GM21529 (cell line): ENCODE results near the gene PDE9A.

ENCODE experiments used
- ATAC-seq: cut with Tn5 transposase; IDR thresholded peaks from one replicate; pipeline ENCODE4 v1.9.1; 2021; ENCODE audit not compliant: unreplicated experiment

The PDE9A gene

DNA sequence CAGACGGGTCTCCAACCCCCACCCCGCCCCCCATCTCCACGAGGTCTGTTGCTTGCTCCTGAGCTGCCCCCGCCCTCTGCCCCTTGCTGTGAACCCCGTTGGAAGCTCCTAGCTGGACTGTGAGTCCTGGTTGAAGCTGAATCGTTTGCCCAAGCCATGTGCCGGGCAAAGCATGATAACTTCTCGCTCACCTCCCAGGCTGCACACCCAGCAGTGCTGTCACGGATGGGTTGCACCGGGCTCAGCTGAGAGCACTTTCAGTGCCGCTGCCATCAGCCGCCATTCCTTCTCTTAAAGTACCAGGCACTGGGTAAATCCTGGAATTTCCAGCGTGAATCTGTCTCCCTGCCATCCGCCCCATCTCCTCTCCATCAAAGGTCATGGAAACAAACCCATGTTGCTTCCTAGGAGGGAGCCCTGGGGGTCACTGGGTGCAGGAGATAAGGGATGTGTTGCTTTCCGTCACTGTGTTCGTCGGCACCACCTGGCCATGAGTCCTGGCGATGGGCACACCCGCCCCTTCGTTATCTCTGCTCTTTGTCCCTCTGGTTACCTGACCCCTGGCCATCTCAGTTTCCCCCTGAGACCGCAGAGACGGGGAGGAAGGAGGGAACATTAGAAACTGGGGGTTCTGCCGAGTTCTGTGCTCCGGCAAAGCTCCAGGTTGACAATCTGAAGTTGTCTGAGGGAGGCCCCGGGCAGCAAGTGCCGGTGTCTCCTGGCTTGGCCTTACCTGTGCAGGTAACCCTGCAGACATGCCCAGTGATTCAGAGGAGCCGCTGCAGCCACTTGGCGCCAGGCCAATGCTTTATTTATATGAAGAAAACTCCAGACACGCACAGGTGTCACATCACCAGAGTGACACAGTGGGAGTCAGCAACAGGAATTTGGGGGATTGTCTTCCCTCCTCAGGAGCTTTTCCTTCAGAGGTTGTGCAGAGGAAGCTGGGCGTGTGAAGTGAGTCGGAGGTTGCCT is 2.7 kb downstream of the PDE9A start:
- ATAC-seq: no peak

DNA sequence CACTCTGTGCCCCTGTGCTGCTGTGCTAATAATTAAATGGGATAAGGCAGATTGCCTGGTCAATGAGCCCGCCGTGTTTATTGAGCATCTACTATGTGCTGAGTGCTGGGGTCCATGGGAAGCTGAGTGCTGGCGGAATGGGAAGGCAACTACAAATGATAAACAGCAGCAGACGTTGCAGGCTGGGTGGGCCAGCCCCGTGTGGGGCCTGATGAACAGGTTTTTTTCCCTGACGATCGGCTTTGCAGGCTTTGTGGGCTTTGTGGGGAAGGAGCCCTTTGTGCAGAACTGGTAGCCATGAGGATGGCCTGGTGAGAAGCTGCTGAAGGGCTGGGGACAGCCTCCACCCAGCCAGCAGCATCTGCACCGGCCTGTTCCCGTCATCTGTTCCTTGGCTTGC is 3.5 kb downstream of the PDE9A start:
- no peak for ATAC-seq

DNA sequence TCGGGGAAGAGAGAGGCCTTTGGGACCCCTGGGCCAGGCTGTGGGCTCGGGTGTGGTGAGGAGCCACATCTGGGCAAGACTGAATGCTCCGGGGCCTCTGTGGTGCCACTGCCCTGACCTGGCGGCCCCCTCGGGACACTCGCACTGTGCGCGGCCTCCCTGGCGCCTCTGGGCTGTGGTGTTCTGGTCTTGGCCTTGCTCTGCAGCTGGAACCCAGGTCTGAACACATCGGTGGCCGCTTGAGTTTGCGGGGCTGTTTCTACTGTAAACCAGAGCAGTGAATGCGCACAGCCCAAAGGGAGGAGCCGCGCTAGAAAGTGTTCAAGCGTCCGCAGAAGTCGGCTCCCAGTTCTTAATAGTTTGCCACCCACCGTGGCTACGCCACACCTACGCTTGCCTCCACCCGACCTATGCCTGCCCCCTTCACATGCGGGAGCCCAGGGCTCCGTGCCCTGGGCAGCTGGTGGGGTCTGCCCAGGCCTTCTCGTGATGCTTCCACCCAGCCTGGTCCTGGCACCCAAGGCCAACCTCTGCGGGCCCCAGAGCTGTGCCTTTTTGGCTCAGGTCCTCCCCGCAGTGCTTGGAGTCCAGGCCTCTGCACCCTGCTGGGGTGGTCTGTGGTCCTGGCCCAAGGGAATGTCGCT is 4.4 kb downstream of the PDE9A start:
- no peak for ATAC-seq

DNA sequence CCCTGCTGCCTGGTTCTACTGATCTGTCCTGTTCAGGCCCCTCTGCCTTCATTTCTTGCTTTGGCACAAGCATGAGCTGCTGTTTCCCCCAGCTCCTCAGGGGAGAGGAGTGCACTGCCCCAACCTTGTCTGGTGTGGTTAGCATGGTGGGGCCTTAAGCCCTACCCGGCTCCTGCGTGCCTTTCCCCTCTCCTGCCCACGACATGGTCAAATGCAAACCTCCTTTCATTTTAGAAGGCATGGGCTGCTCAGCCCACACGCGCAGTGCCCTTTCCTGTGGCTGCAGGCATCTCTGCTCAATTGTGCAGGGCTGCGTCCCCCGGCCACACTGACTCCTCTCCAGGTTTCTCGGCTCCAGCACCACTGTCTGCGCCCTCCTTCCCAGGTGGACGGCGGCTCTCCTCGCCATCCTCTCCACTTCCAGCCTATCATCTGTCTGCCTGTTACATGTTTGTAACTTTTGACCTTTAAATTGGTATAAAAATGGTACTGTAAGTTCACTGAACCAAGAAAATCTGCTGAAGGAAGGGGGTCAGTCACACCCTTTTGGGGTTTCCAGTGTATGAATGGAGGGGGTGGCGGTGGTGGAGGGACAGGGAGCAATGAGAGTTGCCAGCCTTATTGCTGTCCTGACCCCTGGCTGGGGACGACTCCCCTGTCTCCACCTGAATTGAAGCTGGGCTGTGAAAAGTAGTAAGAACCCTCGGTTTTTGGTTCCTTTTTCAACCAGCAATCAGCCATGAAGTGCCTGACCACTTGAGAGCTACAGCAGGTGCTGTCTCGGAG is 5.1 kb downstream of the PDE9A start:
- ATAC-seq: no peak

DNA sequence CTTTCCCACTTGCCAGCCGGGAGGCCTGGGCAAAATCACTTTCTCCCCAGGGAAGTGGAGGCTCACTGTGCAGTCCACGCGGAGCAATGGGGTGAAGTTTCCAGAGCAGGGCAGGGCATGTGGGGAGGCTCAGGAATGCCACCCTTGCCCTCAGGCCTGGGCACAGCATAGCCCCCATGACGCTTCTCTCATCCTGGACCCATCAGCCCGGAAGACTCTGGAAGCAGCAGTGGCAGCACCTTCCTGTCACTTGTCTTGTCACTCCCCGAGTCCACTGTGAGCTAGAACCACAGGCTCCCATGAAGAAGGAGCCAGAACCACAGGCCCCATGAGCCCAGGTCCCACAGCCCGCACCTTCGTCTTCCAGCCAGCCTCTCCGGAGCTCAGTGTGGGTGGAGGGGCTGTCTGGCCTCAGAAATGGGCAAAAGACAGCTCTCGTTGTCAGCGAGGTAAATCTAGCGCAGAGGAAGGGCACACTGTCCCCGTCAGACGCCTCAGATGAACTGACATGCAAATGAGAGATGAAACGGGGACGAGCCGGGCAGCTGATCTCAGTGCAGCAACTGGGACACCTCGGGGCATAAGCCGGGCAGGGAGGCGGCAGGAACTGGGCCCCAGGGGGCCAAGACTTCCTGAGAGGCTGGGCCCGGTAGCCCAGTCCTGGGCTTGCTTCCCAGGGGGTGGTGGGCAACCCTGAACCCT is 6.1 kb downstream of the PDE9A start:
- no peak for ATAC-seq

DNA sequence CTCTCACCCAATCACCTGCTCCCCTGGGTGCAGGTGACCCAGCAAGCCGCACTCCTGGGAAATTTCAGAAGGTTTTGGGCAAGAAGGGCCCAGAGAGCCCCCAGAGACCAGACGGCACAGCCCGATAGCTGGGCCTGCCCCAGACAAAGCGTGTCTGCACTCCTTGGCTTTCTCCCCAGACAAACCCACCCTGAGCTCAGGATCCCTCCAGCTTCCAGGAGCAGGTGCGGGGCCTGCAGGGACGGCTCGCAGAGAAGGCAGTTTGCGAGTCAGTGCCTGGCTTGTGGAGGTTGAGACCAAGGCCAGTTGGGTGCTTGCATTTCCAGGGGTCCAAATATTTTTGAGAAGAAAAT is 6.7 kb downstream of the PDE9A start:
- no peak for ATAC-seq

DNA sequence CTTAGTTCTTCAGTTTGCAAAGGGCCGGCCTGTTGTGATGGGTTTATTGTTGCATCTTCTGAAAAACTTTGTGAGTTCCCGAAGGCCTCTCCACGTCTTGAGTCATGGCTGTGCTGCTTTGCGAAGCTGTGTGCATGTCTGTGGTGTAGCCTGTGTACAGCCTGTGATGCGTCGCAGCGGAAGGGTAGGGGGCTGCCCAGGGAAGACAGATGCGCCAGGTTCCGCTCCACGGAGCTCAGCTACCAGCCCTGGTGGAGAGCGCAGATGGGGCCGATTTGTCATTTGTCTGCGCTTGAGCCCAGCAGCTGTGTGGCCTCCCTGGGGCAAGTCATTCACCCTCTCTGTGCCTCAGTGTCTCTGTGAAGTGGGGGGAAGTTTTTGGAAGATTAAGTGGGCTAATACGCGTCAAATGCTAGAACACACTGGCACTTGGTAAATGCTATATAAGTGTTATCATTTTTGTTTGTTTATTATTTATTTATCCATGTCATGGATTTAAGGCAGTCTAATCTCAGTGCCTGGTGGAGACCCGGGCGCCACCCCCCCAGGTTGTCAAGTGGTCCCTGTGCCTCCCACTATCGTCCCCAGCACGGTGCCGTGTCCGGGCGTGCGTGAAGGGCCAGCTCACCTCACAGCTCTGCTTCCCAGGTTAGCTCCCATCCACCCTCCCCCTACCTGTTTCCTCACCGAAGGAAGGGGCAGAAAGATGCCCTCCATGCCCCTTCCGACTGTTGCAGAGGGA is 8.4 kb downstream of the PDE9A start:
- no peak for ATAC-seq

DNA sequence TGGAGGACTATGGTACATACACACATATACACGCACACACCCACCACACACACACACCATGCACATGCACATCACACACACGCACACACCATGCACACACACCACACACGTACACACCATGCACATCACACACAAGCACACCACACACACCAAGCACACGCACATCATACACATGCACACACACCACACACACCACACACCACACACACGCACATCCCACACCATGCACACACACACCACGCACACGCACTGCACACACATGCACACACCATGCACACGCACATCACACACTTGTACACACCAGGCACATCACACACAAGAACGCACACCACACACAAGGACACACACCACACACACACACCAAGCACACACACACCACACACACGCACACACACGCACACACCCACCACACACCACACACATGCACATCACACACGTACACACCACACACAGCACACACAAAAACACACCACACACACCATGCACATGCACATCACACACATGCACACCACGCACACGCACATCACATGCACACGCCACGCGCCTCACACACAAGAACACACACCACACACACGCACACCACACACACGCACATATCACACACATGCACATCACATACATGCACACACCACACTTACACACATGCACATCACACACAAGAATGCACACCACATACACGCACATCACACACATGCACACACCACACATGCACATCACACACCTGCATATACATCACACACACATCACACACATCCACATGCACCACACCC is 9.2 kb downstream of the PDE9A start:
- ATAC-seq: no peak

DNA sequence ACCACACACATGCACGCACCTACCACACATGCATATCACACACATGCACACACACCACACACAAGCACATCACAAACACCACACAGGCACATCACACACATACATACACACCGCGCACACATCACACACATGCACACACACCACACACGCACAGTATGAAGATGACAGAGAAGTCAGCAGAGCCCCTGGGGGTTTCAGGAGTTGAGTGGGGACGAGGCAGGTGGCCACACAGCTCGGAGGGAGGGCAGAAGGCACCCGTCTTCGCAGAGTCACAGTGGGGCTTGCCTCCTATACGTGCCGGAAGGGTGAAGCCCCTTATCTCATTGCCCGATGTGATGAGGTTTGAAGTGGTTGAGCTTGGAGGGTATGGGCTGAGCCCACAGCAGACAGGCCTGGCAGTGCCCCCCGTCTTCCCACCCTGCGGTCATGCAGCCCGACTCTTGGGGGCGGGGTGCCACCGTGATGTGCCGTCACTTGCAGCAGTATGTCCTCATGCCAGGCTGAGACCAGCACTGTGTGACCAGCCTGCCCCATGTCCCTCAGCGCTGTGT is 9.9 kb downstream of the PDE9A start:
- ATAC-seq: no peak

DNA sequence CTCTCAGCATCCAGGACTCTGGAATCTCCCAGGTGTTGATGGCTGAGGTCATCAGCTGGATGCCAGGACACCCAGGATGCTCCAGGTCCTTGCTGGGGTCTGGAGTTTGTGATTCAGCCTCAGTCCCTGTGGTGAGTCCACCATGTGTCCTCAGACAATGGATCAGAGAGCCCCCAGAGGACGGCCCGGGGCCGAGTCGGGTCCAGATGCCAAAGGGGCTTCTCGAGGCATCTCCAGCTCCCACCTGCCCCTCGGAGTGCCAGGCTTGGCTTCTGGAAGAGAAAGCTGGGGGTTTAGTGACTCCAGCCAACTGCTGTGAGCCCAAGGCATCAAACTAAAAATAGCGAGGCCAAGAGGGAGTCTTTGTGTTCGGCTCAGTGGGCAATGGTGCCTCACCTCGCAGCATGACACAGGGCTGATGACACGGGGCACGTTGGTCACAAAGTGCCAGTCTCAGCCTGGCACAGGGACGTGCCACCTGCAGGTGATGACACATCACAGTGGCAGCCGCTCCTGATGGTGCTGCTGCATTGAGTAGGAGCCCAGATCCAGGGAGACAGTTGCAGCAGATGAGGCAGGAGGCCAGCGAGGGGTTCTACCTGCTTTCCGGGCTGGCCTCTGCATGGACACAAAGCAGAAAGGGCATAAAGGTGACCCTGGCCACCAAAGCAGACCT is 10.6 kb downstream of the PDE9A start:
- no peak for ATAC-seq

DNA sequence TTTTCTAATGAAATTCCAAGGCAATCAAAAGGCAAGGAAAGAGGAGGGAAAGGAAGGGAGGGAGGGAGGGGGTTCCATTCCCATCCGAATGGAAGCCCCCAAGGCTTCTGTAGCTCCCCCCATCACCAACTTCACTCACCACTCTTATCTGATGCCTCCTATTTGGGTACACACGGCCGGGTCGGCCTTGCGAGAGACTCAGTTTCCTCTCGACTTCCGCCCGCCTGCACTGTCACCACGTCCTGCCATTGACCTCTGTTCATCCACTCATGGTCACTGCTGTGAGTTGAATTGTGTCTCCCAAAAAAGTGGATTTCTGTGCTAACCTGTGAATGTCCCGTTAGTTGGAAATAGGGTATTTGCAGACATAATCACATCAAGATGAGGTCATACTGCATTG is 11.2 kb downstream of the PDE9A start:
- ATAC-seq: no peak

DNA sequence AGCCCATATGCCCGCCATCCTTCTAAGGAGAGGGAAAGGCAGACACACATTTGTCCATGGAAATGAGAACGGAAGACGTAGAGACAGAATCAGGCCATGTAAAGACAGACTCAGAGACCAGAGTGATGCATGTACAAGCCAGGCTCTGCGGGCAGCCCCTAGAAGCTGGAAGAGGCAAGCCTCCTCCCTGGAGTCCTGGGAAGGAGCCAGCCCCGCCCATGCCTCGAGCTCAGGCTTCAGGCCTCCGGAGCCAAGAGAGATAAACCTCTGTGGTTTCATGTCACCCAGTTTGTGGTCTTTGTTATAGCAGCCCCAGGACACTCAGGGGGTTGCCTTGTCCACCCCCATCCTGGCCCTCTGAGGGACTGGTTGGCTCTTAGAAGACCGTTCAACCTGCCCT is 11.6 kb downstream of the PDE9A start:
- no peak for ATAC-seq

DNA sequence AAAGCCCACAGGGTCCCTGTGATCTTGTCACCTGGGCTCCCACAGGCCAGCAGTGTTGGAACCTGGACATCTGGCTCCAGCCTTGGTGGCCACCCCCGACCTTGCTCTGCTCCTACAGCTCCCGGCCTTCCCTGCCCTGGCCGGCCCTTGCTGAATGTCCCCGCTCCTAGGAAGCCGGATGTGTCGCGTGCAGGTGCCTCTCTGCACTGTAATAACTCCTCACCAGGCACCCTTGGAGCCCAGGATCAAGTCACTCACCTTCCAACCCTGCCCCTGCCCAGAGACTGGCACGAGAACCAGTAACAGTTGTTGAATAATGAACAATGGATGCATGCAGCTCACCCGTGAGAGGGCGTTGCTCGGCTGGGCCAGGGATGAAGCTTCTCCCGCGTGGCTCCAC is 12.1 kb downstream of the PDE9A start:
- ATAC-seq: no peak

DNA sequence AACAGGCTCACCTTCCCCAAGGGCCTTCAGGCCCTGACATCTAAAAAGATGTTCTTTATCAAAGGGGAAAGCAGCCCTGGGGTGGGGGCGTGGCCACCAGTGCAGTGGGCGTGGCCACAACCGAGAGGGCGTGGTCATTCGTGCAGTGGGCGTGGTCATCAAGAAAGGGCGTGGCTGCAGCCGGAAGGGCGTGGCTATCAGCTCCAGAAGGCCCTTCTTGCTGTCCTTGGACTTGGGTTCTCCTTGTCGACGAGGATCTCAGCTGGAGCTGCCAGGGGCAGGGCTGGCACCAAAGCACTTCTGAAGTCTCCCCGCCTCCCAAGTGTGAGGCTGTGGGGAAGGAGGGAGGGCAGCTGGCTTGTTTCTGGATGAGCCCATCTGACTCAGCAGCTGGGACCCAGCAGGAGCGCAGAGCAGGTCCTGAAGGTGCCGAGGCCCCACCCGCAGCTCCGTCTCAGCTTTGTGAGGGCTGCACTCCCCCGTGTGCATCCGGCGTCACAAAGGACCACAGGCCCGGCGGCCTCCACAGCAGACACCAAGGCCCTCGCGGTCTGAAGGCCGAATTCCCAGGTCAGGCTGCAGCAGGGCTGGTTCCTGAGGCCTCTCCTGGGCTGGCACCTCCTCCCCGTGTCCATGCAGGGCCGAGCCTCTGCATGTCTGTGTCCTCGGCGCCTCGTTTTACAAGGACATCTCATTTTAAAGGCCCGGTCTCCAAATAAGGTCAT is 12.8 kb downstream of the PDE9A start:
- no peak for ATAC-seq

DNA sequence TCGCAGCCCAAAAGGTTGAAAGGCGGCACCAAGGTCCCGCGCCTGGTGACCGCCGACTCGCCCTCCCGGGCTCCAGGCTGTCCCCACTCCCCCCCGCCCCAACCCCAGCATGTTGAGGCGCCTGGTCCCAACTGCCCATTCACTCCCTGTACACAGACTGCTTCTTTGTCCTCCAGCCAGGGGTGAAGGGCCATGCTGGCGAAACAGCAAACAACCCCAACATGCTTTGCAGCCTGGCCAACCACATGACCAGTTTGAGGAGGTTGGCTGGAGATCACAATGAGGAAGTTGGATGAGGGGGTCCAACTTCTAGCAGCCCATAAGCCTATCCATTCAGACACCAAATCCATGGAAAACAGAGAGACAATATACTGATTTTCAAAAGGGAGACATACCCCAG is 13.5 kb downstream of the PDE9A start:
- no peak for ATAC-seq

DNA sequence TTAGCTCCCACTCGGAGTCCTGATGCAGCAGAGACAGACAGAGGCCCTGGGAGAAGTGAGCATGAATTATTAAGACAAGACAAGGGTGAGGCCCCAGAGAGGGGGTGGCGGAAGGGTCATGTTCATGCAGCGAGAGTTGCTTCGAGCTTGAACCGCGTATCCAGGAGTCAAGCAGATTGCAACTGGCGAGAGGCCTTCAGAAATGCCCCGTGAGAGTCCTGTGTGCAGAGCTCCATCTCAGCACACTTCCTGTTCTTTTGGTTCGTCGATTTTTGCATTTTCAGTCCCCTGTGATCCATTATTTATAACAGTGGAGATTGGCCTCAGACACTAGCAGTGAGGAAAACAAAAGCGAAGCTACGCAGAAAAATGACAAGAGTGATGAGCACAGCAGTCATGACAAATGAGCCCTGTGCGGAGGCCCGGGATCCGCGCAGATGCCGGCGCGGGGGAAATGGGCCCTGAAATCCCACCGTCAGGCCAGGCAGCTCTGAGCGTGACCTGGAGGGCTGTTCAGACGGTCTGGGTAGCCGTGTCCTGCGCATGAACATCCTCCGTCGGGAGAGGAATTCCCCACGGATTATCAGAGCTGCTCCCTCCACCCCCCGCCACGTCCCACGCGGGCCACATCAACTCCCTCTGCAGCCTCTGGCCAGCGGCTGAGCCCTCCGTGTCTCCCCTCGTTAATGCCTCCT is 15.0 kb downstream of the PDE9A start:
- no peak for ATAC-seq

DNA sequence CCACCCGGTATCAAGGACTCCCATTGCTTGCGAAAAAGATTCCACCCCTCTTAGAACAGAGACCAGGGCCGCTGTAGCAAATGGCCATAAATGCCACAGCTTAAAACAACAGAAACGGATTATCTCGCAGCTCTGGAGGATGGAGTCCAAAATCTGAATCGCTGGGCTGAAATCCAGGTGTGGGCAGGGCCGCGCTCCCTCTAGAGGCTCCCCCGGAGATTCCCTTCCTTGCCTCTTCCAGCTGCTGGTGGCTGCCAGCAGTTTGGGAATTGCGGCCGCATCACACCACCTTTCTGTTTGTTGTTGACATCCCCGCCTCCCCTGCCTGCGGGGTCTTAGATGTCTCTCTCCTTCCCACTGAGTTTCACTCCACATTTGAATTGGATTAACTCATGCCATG is 15.6 kb downstream of the PDE9A start:
- ATAC-seq: no peak
